SK-N-MC (cell line): ENCODE results near the gene ARRB2.

Source experiments
- EZH2 ChIP-seq: fragments of 200-600 bp; sonication (generic); IDR thresholded peaks from one replicate; pipeline ENCODE4 v1.6.1; 2017; ENCODE audit warnings: antibody characterized with exemption
- FOXP2 ChIP-seq: optimal IDR thresholded peaks from 2 replicates; pipeline ENCODE3; 2011; ENCODE audit warnings: mild to moderate bottlenecking, moderate library complexity; ENCODE audit not compliant: insufficient read depth; ENCODE audit errors: extremely low read length, control extremely low read depth
- POLR2AphosphoS5 ChIP-seq: IDR thresholded peaks from 2 replicates; pipeline ENCODE4 v1.6.1; 2012; ENCODE audit warnings: mild to moderate bottlenecking, low read depth, low read length, borderline replicate concordance

- TF ChIP-seq POLR2AphosphoS5 (no peak), EZH2 (no peak), FOXP2 (no peak)
Observed at GRCh38 chr17:4743898-4744297, 33.5 kb downstream of the ARRB2 start.
